ENCODE measurements around the gene CROT.

The CROT gene

DNA sequence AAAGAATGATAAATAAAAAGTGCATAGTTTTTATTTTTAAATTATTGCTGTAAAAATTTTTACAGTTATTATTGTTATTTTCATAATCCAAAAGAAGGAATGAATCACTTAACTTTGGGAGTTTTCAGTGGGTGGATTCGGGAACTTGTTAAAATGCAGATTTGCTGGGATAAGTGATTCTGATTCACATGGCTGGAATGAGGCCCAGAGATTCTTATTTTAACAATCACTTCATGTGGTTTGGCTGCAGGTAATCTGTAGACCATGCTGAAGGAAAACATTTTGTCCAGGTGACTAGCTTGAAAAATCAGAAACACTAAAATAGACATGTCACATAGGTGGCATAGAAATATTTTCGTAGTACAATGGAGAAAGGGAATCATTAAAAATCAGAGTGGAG is 13.9 kb downstream of the CROT start:
- peaks cover 19% of the 10 kb centered on the region for H3K36me3 Mint-ChIP-seq (ENCODE audit: low read depth)

GRCh38 chr7:87361320-87361719 is 15.9 kb downstream of the CROT start:
- H3K4me3 Mint-ChIP-seq = no peak overlapping the region

More for the DNA sequence above, 13.9 kb downstream of the CROT start:
- peaks cover 9% of the 10 kb centered on the region for H3K9me3 Mint-ChIP-seq
- no peak overlapping the region for H3K27ac Mint-ChIP-seq
- intact Hi-C loops (cut with micrococcal nuclease) = no loop called here
- no peaks in the 10 kb centered on the region for H3K27me3 Mint-ChIP-seq
- no peak overlapping the region for H3K4me3 Mint-ChIP-seq
- no peaks in the 10 kb centered on the region for H3K4me1 Mint-ChIP-seq (ENCODE audit: low read depth)

GRCh38 chr7:87363342-87363741 is 17.9 kb downstream of the CROT start:
- Mint-ChIP-seq H3K4me1 (ENCODE audit: low read depth) (no peaks in the 10 kb centered on the region), H3K9me3 (no peaks in the 10 kb centered on the region), H3K27ac (no peak overlapping the region), H3K36me3 (ENCODE audit: low read depth) (no peaks in the 10 kb centered on the region), H3K4me3 (no peak overlapping the region), H3K27me3 (no peaks in the 10 kb centered on the region)
- intact Hi-C loops (cut with micrococcal nuclease) = no loop called here

More at GRCh38 chr7:87361320-87361719, 15.9 kb downstream of the CROT start:
- Mint-ChIP-seq H3K36me3 (ENCODE audit: low read depth) (no peaks in the 10 kb centered on the region), H3K27ac (no peak overlapping the region), H3K27me3 (no peaks in the 10 kb centered on the region), H3K9me3 (no peaks in the 10 kb centered on the region), H3K4me1 (ENCODE audit: low read depth) (no peaks in the 10 kb centered on the region)
- intact Hi-C loops (cut with micrococcal nuclease) = no loop called here

GRCh38 chr7:87364246-87364645 is 18.8 kb downstream of the CROT start:
- H3K27ac Mint-ChIP-seq = no peak overlapping the region
- no peak overlapping the region for H3K4me3 Mint-ChIP-seq
- no peaks in the 10 kb centered on the region for H3K4me1 Mint-ChIP-seq (ENCODE audit: low read depth)
- intact Hi-C loops (cut with micrococcal nuclease) = no loop called here
- H3K36me3 Mint-ChIP-seq (ENCODE audit: low read depth) = no peaks in the 10 kb centered on the region
- H3K9me3 Mint-ChIP-seq = no peaks in the 10 kb centered on the region
- no peaks in the 10 kb centered on the region for H3K27me3 Mint-ChIP-seq

- no peaks in the 10 kb centered on the region for H3K36me3 Mint-ChIP-seq (ENCODE audit: low read depth)
- H3K27ac Mint-ChIP-seq = no peak overlapping the region
- no peaks in the 10 kb centered on the region for H3K27me3 Mint-ChIP-seq
- no peaks in the 10 kb centered on the region for H3K4me1 Mint-ChIP-seq (ENCODE audit: low read depth)
- no peak overlapping the region for H3K4me3 Mint-ChIP-seq
- no peaks in the 10 kb centered on the region for H3K9me3 Mint-ChIP-seq
- intact Hi-C loops (cut with micrococcal nuclease) = no loop called here
Observed at GRCh38 chr7:87369216-87369615, 23.8 kb downstream of the CROT start.

DNA sequence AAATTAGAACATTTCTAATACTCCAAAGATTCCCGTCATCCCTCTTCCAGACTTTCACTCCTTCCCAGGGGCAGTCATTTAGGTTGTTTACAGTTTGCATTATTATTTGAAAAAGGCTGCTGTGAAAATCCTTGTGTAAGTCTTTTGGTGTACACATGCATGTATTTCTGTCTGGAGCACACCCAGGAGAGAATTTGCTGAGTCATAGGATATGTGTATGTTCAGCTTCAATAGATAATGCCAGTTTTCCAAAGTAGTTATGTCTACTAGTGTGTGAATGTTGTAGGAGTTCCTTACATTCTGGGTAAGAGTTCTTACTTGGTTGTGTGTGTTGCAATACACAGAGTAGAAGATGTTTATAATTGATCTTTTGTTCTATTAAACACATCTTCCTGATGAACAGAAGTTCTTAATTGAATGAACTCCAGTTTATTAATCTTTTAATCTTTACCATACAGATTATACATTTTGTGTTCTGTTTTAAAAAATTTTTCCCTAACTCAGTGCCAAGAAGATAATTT is 25.3 kb downstream of the CROT start:
- Mint-ChIP-seq H3K27ac (no peak overlapping the region), H3K4me1 (ENCODE audit: low read depth) (no peaks in the 10 kb centered on the region), H3K9me3 (no peaks in the 10 kb centered on the region), H3K27me3 (no peaks in the 10 kb centered on the region), H3K36me3 (ENCODE audit: low read depth) (no peaks in the 10 kb centered on the region), H3K4me3 (no peak overlapping the region)
- intact Hi-C loops (cut with micrococcal nuclease) = no loop called here

DNA sequence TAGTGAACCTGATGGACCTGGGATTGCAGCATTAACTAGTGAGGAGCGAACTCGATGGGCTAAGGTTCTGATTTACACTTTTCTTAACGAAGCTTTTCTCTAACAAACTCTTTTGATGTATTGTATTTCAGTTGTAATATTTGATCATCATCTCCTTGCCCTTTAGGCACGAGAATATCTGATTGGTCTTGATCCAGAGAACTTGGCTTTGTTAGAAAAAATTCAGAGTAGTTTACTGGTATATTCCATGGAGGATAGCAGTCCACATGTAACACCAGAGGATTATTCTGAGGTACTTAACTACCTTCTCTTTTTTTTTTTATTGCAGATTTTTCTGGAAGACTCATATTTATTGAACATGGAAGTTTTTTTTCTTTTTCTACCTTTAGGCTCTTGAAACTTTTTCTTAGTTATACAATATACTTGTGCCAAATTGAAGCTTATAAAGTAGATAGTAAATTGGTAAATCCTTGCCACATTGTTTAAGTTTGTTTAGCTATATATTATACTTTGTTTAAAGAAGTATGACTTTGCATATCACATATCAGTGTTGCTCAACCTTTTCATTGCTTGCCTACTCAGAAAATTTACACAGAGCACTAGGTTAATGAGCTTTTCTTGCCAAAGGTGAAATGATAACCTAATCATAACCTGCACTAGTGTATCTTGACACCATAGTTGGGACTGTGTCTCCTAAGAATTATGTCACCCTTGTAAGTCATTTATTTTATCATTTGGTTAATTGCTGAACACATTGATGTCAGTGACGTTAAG is 30.4 kb downstream of the CROT start:
- no peaks in the 10 kb centered on the region for H3K4me1 Mint-ChIP-seq (ENCODE audit: low read depth)
- intact Hi-C loops (cut with micrococcal nuclease) = no loop called here
- no peak overlapping the region for H3K4me3 Mint-ChIP-seq
- no peaks in the 10 kb centered on the region for H3K36me3 Mint-ChIP-seq (ENCODE audit: low read depth)
- no peaks in the 10 kb centered on the region for H3K27me3 Mint-ChIP-seq
- no peaks in the 10 kb centered on the region for H3K9me3 Mint-ChIP-seq
- H3K27ac Mint-ChIP-seq = no peak overlapping the region

DNA sequence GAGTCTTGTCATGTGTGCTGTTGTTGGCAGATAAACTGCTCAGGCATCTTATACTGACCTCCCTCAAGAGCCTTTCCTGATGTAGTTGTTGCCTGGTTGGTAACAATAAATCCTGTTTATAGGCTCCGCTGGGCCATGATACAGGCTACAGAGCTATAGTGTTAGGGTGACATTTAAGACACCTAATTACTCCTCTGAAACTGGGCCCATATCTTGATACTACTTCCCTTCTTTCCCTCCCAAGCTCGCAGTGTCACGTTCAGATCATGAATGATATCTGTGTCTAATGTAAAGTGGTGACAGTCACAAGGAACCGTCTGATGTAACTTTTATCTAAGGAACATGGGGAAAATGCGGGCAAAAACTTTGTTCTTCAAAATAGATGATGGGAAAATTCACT is 35.4 kb downstream of the CROT start:
- Mint-ChIP-seq H3K4me3 (no peak overlapping the region), H3K36me3 (ENCODE audit: low read depth) (peaks cover 13% of the 10 kb centered on the region), H3K27me3 (no peaks in the 10 kb centered on the region), H3K9me3 (peaks cover 15% of the 10 kb centered on the region), H3K4me1 (ENCODE audit: low read depth) (no peaks in the 10 kb centered on the region), H3K27ac (no peak overlapping the region)
- intact Hi-C loops (cut with micrococcal nuclease) = no loop called here

- H3K4me1 Mint-ChIP-seq (ENCODE audit: low read depth) = no peaks in the 10 kb centered on the region
- H3K4me3 Mint-ChIP-seq = no peak overlapping the region
- H3K27ac Mint-ChIP-seq = no peak overlapping the region
- peaks cover 8% of the 10 kb centered on the region for H3K9me3 Mint-ChIP-seq
- peaks cover 27% of the 10 kb centered on the region for H3K36me3 Mint-ChIP-seq (ENCODE audit: low read depth)
- intact Hi-C loops (cut with micrococcal nuclease) = no loop called here
- H3K27me3 Mint-ChIP-seq = no peaks in the 10 kb centered on the region
Observed at GRCh38 chr7:87391020-87391701, 45.7 kb downstream of the CROT start.

- no peaks in the 10 kb centered on the region for H3K4me1 Mint-ChIP-seq (ENCODE audit: low read depth)
- no peaks in the 10 kb centered on the region for H3K27me3 Mint-ChIP-seq
- intact Hi-C loops (cut with micrococcal nuclease) = no loop called here
- H3K9me3 Mint-ChIP-seq = no peaks in the 10 kb centered on the region
- no peak overlapping the region for H3K4me3 Mint-ChIP-seq
- no peak overlapping the region for H3K27ac Mint-ChIP-seq
- peaks cover 13% of the 10 kb centered on the region for H3K36me3 Mint-ChIP-seq (ENCODE audit: low read depth)
Observed at GRCh38 chr7:87395442-87396020, 50.1 kb downstream of the CROT start.

DNA sequence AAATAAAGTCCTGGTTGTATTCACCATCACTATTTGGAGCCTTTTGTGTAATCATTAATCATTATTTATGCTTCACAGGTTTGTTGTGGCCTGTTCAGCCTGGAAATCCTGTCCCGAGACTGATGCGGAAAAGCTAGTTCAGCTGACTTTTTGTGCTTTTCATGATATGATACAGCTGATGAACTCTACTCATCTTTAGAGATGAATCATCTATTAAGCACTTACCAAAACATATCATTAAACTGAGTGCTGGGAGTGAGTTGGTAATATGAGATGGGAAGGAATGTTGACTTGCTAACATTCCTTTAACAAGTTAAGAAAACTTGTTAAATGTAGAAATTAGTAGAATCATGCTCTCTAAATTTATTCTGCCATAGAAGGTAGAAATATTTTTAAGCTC is 53.0 kb downstream of the CROT start:
- Mint-ChIP-seq H3K27ac (no peak overlapping the region), H3K27me3 (no peaks in the 10 kb centered on the region), H3K36me3 (ENCODE audit: low read depth) (peaks cover 12% of the 10 kb centered on the region), H3K4me3 (no peak overlapping the region), H3K9me3 (no peaks in the 10 kb centered on the region), H3K4me1 (ENCODE audit: low read depth) (no peaks in the 10 kb centered on the region)
- intact Hi-C loops (cut with micrococcal nuclease) = no loop called here

GRCh38 chr7:87404674-87405073 is 59.2 kb downstream of the CROT start:
- Mint-ChIP-seq H3K4me3 (no peak overlapping the region), H3K4me1 (ENCODE audit: low read depth) (no peaks in the 10 kb centered on the region), H3K27ac (no peak overlapping the region), H3K36me3 (ENCODE audit: low read depth) (peaks cover 6% of the 10 kb centered on the region), H3K9me3 (no peaks in the 10 kb centered on the region), H3K27me3 (no peaks in the 10 kb centered on the region)
- intact Hi-C loops (cut with micrococcal nuclease) = no loop called here

DNA sequence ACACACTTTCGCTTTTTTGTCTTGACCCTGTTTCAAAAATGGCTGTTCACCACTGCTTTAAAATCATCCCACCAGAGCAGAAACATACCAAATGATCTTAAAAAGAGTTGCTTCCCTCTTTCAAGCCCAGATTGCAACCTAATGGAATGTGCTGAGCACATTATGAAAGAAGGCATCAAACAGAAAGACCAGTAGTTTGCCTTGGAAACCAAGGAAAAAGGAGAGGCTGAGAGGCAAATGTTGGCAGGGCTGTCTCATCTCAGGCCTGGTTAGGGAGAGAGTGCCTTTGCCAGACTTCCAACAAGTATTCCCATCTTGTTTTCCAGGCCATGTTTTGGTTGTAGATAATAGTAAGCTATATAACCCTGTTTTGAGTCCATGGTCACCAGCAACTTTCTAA is 65.7 kb downstream of the CROT start:
- intact Hi-C loops (cut with micrococcal nuclease) = loop anchor here (10.0 kb wide), 1 partner anchor 474 kb away; no protein-coding TSS in a partner anchor
- H3K4me1 Mint-ChIP-seq (ENCODE audit: low read depth) = no peaks in the 10 kb centered on the region
- no peaks in the 10 kb centered on the region for H3K9me3 Mint-ChIP-seq
- H3K36me3 Mint-ChIP-seq (ENCODE audit: low read depth) = no peaks in the 10 kb centered on the region
- no peak overlapping the region for H3K27ac Mint-ChIP-seq
- H3K4me3 Mint-ChIP-seq = no peak overlapping the region
- no peaks in the 10 kb centered on the region for H3K27me3 Mint-ChIP-seq

GRCh38 chr7:87413029-87413428 is 67.6 kb downstream of the CROT start:
- Mint-ChIP-seq H3K27me3 (no peaks in the 10 kb centered on the region), H3K4me3 (no peak overlapping the region), H3K27ac (no peak overlapping the region), H3K4me1 (ENCODE audit: low read depth) (no peaks in the 10 kb centered on the region), H3K9me3 (no peaks in the 10 kb centered on the region), H3K36me3 (ENCODE audit: low read depth) (no peaks in the 10 kb centered on the region)
- intact Hi-C loops (cut with micrococcal nuclease) = loop anchor here (10.0 kb wide), 1 partner anchor 472 kb away; no protein-coding TSS in a partner anchor
